Thyroid gland (tissue), 4 donors: Measurements from ENCODE around the gene ACSL6. TPM values are rescaled to one million over a fixed set of nuclear protein-coding genes. Genes with fewer than 3 reads are reported as not detected.

ENCODE experiments used
- DNase-seq, 2 donors: peaks; one replicate each; pipeline ENCODE4 v3.0.0-alpha.2; 2019
- H3K27ac ChIP-seq, 3 donors: fragments of 200-600 bp; sonication (generic); 1 replicate in 2 of 3; 2 replicates in 1 of 3; pipeline ENCODE4 v1.5.1; 2016 to 2019; ENCODE audit warnings: mild to moderate bottlenecking in 1 of 3, moderate library complexity in 1 of 3
- H3K27me3 ChIP-seq: fragments of 200-600 bp; sonication (generic); one replicate; pipeline ENCODE4 v1.5.1; 2019
- H3K36me3 ChIP-seq, 2 donors: fragments of 200-600 bp; sonication (generic); one replicate each; pipeline ENCODE4 v1.5.1; 2016 to 2019
- H3K4me1 ChIP-seq, 2 donors: fragments of 200-600 bp; sonication (generic); one replicate each; pipeline ENCODE4 v1.5.1; 2017 to 2019
- H3K4me3 ChIP-seq, 3 donors: fragments of 200-600 bp; sonication (generic); replicated peaks in 1 of 3; 1 replicate in 2 of 3; 2 replicates in 1 of 3; pipeline ENCODE4 v1.5.1; 2016; ENCODE audit warnings: mild to moderate bottlenecking in 1 of 3
- H3K9me3 ChIP-seq: fragments of 200-600 bp; sonication (generic); one replicate; pipeline ENCODE4 v1.5.1; 2017
- CTCF ChIP-seq, 6 experiments: fragments of 200-600 bp in 3 of 6; fragments of 450-650 bp in 3 of 6; sonication (generic) in 3 of 6; IDR thresholded peaks; one replicate each; pipeline ENCODE4 v1.5.1; 2016 to 2019; ENCODE audit warnings: antibody characterized with exemption in 6 of 6, mild to moderate bottlenecking in 2 of 6, inconsistent platforms in 1 of 6, moderate library complexity in 1 of 6
- POLR2A ChIP-seq, 2 donors: fragments of 450-650 bp; IDR thresholded peaks; one replicate each; pipeline ENCODE4 v1.6.1; 2017; ENCODE audit warnings: antibody characterized with exemption in 2 of 2, mild to moderate bottlenecking in 2 of 2, moderate library complexity in 1 of 2
- WGBS, 2 donors: methylation state at CpG; one replicate each; pipeline ENCODE4 v1.1.5; 2017; 5-methylcytosine and 5-hydroxymethylcytosine counted together
- intact Hi-C: fragments of 100-400 bp; cut with DNase I; formaldehyde crosslinking; loops from one replicate; pipeline ENCODE4 v1.15.1; 2023
- total RNA-seq, 4 donors: library from RNA; depleted of rRNA; stranded (reverse); fragments of >200 nt; gene quantifications; one replicate each; pipeline ENCODE4 v1.2.3, GENCODE V29; 2016

ACSL6 gene
- total RNA-seq, 4 donors from 2014 or later = 0.71 to 6.2 (median 1.2) TPM

GRCh38 chr5:132029609-132030330 lies 18.3 kb upstream of the ACSL6 start:
- intact Hi-C loops = no loop called here
- H3K9me3 ChIP-seq = no peaks in the 10 kb centered on the region
- 79 to 87% methylated on average over 4 of the region's 4 CpGs for WGBS, 2 donors
- no peaks in the 10 kb centered on the region for H3K36me3 ChIP-seq
- no peaks in the 10 kb centered on the region for H3K27me3 ChIP-seq
- H3K27ac ChIP-seq = no peak overlapping the region
- no peaks in the 10 kb centered on the region for H3K4me1 ChIP-seq
- no peak for TF ChIP-seq POLR2A (IDR thresholded peaks at IDR 0.05)
- TF ChIP-seq CTCF (IDR thresholded peaks at IDR 0.05) = no peak
- no peak overlapping the region for H3K4me3 ChIP-seq
- DNase-seq = no peak

GRCh38 chr5:132027027-132027426 lies 15.6 kb upstream of the ACSL6 start:
- Histone ChIP-seq H3K9me3 (no peaks in the 10 kb centered on the region), H3K36me3 (no peaks in the 10 kb centered on the region), H3K27me3 (no peaks in the 10 kb centered on the region), H3K27ac (no peak overlapping the region), H3K4me1 (no peaks in the 10 kb centered on the region), H3K4me3 (no peak overlapping the region)
- DNase-seq = no peak
- TF ChIP-seq CTCF (IDR thresholded peaks at IDR 0.05) (no peak), POLR2A (IDR thresholded peaks at IDR 0.05) (no peak)
- intact Hi-C loops = no loop called here
- 78 to 80% methylated on average over 1 to 2 of the region's 2 CpGs for WGBS, 2 donors

- Histone ChIP-seq H3K4me3 (no peak overlapping the region), H3K9me3 (no peaks in the 10 kb centered on the region), H3K4me1 (no peaks in the 10 kb centered on the region), H3K27ac (no peak overlapping the region), H3K36me3 (no peaks in the 10 kb centered on the region), H3K27me3 (no peaks in the 10 kb centered on the region)
- intact Hi-C loops = no loop called here
- TF ChIP-seq CTCF (IDR thresholded peaks at IDR 0.05) (no peak), POLR2A (IDR thresholded peaks at IDR 0.05) (no peak)
- DNase-seq = no peak
- WGBS, 2 donors = 67 to 88% methylated on average over 2 to 3 of the region's 5 CpGs
These were observed 15.1 kb upstream of the ACSL6 start for GRCh38 chr5:132026516-132027008.

- Histone ChIP-seq H3K27me3 (no peaks in the 10 kb centered on the region), H3K27ac (no peak overlapping the region), H3K9me3 (no peaks in the 10 kb centered on the region), H3K4me3 (no peak overlapping the region), H3K4me1 (no peaks in the 10 kb centered on the region), H3K36me3 (no peaks in the 10 kb centered on the region)
- 85 to 86% methylated on average over 7 of the region's 7 CpGs for WGBS, 2 donors
- no peak for DNase-seq
- TF ChIP-seq POLR2A (IDR thresholded peaks at IDR 0.05) (no peak), CTCF (IDR thresholded peaks at IDR 0.05) (no peak)
- intact Hi-C loops = no loop called here
These were observed 14.0 kb upstream of the ACSL6 start for GRCh38 chr5:132025403-132025971.

- WGBS, 2 donors = 66 to 69% methylated on average over 8 of the region's 8 CpGs
- Histone ChIP-seq H3K9me3 (no peaks in the 10 kb centered on the region), H3K36me3 (no peaks in the 10 kb centered on the region), H3K27me3 (no peaks in the 10 kb centered on the region), H3K27ac (no peak overlapping the region), H3K4me3 (no peak overlapping the region), H3K4me1 (no peaks in the 10 kb centered on the region)
- intact Hi-C loops = no loop called here
- DNase-seq = no peak
- TF ChIP-seq CTCF (IDR thresholded peaks at IDR 0.05) (no peak), POLR2A (IDR thresholded peaks at IDR 0.05) (no peak)
These were observed 13.4 kb upstream of the ACSL6 start for GRCh38 chr5:132024789-132025402.
